ENCODE results near the gene ADAM33. TPM values are rescaled to one million over a fixed set of nuclear protein-coding genes. Genes with fewer than 3 reads are reported as not detected.

Gene ADAM33
- polyA plus RNA-seq, 2 of the 4 experiments (the other 2 are of a cell fraction), result 0.08 to 0.14 TPM

DNA sequence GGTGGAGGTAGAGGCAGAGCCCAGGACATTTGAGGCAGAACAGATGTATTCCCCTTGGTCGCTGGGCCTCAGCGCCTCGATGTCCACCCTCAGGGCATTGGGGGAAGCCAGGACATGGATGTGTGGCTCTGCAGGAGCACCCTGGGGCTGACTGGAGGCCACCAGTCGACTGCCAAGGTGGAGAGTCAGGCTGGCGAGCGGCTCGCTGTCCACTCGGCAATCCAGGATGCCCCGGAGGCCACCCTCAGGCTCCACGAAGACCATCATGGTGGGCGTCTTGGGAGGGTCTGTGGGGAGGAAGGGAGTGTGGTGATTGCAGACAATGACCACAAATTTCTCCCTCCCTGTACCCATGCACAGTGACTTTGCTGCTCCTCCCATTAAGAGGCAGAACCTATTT is 8.2 kb upstream of the ADAM33 start:
- peaks cover 8% of the 10 kb centered on the region; the same call in 2 of the 3 replicates for H3K4me1 ChIP-seq
- ChIA-PET CTCF (interaction anchor here (17.2 to 61.5 kb wide), 2 partner anchors 9 to 48 kb away, joined by 187 to 2233 read pairs; partner anchors contain the start of genes ADAM33, ADISSP, HSPA12B and SIGLEC1), POLR2A (no interaction called here)
- H3K9me3 ChIP-seq, result no peaks in the 10 kb centered on the region
- FAIRE-seq (no peak), DNase-seq (ENCODE audit: low read depth in 1 of 2, low spot score in 1 of 2) (no peak), ATAC-seq (no peak)
- no peak overlapping the region for H3K4me2 ChIP-seq
- no peak overlapping the region for H3K27ac ChIP-seq
- 69% methylated on average over 10 of the region's 11 CpGs for WGBS (ENCODE audit: missing lambda C conversion rate)
- H3K4me3 ChIP-seq, result no peak overlapping the region
- no peak for TF ChIP-seq HEYL (CRISPR knock-in tag; IDR thresholded peaks at IDR 0.05)
- no peak for TF ChIP-seq RFX5 (IDR thresholded peaks at IDR 0.05)
- TF ChIP-seq RNF2 (IDR thresholded peaks at IDR 0.05; ENCODE audit: borderline replicate concordance, low read depth), result no peak
- TF ChIP-seq MYC (IDR thresholded peaks at IDR 0.05; ENCODE audit: borderline replicate concordance, low read length), result no peak
- no peak for TF ChIP-seq RARB (CRISPR knock-in tag; IDR thresholded peaks at IDR 0.05)
- TF ChIP-seq TFCP2L1 (CRISPR knock-in tag; IDR thresholded peaks at IDR 0.05), result no peak
- no peak for TF ChIP-seq HOXB13 (CRISPR knock-in tag; IDR thresholded peaks at IDR 0.05; ENCODE audit: low read depth)
- no peak for TF ChIP-seq SREBF2 (IDR thresholded peaks at IDR 0.05)
- TF ChIP-seq HOXA7 (CRISPR knock-in tag; IDR thresholded peaks at IDR 0.05), result no peak
- TF ChIP-seq, protein P1, sequence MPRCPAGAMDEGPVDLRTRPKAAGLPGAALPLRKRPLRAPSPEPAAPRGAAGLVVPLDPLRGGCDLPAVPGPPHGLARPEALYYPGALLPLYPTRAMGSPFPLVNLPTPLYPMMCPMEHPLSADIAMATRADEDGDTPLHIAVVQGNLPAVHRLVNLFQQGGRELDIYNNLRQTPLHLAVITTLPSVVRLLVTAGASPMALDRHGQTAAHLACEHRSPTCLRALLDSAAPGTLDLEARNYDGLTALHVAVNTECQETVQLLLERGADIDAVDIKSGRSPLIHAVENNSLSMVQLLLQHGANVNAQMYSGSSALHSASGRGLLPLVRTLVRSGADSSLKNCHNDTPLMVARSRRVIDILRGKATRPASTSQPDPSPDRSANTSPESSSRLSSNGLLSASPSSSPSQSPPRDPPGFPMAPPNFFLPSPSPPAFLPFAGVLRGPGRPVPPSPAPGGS (IDR thresholded peaks at IDR 0.05), result no peak

DNA sequence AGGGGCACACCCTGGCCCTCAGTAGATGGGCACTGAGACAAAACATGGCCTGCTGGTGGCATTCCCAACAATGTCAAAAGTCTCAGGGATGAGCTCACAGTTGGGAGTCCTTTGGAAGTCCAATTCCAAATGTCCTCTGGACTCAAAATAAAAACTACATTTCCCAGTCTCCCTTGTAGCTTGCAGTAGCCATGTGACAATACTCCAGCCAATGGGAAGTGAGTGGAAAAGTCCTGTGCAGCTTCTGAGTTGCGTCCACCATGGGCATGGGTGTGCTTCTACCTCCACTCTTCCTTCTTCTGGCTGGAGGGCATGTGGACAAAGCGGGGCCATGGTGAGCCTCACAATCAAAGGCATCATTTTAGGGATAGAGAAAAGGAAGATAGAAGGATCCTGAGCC is 5.8 kb upstream of the ADAM33 start:
- CTCF ChIA-PET, result interaction anchor here (0.9 to 61.5 kb wide), 8 partner anchors 7 to 167 kb away, joined by 3 to 2233 read pairs (median 5); partner anchors contain the start of genes ADAM33, ADISSP, HSPA12B and SIGLEC1
- Histone ChIP-seq H3K9me3 (no peaks in the 10 kb centered on the region), H3K27ac (no peak overlapping the region), H3K4me1 (peaks cover 8% of the 10 kb centered on the region; the same call in 2 of the 3 replicates), H3K4me3 (no peak overlapping the region), H3K4me2 (no peak overlapping the region)
- POLR2A ChIA-PET, result interaction anchor here (1.3 kb wide), 1 partner anchor 80 kb away, joined by 3 read pairs; the partner anchor contains the start of gene ADISSP
- DNase-seq (ENCODE audit: low read depth in 1 of 2, low spot score in 1 of 2) (peak; percentile 67 to 69), FAIRE-seq (peak; percentile 96), ATAC-seq (peak; percentile 62 to 87; a peak in 5 of 6 replicates)
- WGBS (ENCODE audit: missing lambda C conversion rate), result 33% methylated on average over 2 of the region's 2 CpGs
- TF ChIP-seq SMC3 (IDR thresholded peaks at IDR 0.05), result no peak
- TF ChIP-seq, protein P2, sequence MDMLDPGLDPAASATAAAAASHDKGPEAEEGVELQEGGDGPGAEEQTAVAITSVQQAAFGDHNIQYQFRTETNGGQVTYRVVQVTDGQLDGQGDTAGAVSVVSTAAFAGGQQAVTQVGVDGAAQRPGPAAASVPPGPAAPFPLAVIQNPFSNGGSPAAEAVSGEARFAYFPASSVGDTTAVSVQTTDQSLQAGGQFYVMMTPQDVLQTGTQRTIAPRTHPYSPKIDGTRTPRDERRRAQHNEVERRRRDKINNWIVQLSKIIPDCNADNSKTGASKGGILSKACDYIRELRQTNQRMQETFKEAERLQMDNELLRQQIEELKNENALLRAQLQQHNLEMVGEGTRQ (IDR thresholded peaks at IDR 0.05), result peak; percentile 83
- TF ChIP-seq CBX8 (IDR thresholded peaks at IDR 0.05), result no peak

DNA sequence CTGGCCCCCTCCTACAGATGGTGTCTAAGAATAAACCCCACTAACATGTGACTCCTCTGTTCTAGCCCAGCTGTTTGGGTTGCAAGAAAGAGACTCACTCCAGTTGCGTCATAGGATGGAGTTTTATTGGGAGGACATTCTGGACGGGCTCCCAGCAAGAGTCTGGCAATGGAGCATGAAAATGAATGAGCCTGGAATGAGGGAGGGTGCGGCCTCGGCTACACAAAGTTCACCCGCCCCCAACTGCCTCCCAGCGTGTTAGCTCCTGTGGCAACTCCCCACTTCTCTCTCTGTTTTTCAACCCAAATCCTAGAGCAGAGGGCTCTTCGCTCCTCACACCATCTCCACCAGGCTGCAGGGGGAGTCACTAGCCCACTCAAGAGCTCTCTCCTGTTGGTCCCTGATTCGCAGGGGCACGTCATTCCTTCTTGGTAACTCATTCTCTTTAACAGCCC is 5.1 kb upstream of the ADAM33 start:
- ATAC-seq (peak in 1 of 2 experiments; percentile 32; a peak in 3 of 6 replicates), DNase-seq (ENCODE audit: low read depth in 1 of 2, low spot score in 1 of 2) (no peak), FAIRE-seq (no peak)
- no peak for TF ChIP-seq RNF2 (IDR thresholded peaks at IDR 0.05; ENCODE audit: borderline replicate concordance, low read depth)
- no peak for TF ChIP-seq JUN (IDR thresholded peaks at IDR 0.05)
- no peak for TF ChIP-seq TP53 (CRISPR knock-in tag; IDR thresholded peaks at IDR 0.05)
- peak in 1 of 2 experiments; percentile 50; a peak in 2 of 4 replicates for TF ChIP-seq CEBPB (IDR thresholded peaks at IDR 0.05)
- TF ChIP-seq, protein P1 (IDR thresholded peaks at IDR 0.05), result no peak
- WGBS (ENCODE audit: missing lambda C conversion rate), result 60% methylated on average over 9 of the region's 9 CpGs
- H3K4me3 ChIP-seq, result no peak overlapping the region
- POLR2A ChIA-PET, result interaction anchor here (1.3 kb wide), 1 partner anchor 81 kb away, joined by 3 read pairs; the partner anchor contains the start of gene ADISSP
- peaks cover 8% of the 10 kb centered on the region; the same call in 2 of the 3 replicates for H3K4me1 ChIP-seq
- H3K4me2 ChIP-seq, result peak overlapping the region; percentile 14; the same call in 1 of the 3 replicates
- 0 out of 6 replicates have a peak overlapping the region, but pooled peaks of 1 of the 2 experiments have one; percentile 3 for H3K27ac ChIP-seq
- CTCF ChIA-PET, result interaction anchor here (0.6 to 61.5 kb wide), 8 partner anchors 6 to 835 kb away, joined by 3 to 2233 read pairs (median 4); partner anchors contain the start of genes ADAM33, ADISSP, HSPA12B and SIGLEC1
- H3K9me3 ChIP-seq, result no peaks in the 10 kb centered on the region

Data from A549 (cell line).